ENCODE data around the gene NUTM1.

GRCh38 chr15:34311563-34311962, 31.6 kb upstream of the NUTM1 start:
- TF ChIP-seq CTCF (IDR thresholded peaks at IDR 0.05): no peak
- no peak for TF ChIP-seq FOXJ3 (CRISPR knock-in tag; IDR thresholded peaks at IDR 0.05; ENCODE audit: borderline replicate concordance)
- TF ChIP-seq ATF2 (CRISPR knock-in tag; IDR thresholded peaks at IDR 0.05; ENCODE audit: borderline replicate concordance, low read depth): no peak
- TF ChIP-seq ZNF138 (CRISPR knock-in tag; conservative IDR thresholded peaks at IDR 0.05): no peak
